K562 (cell line): ENCODE measurements around the gene SARS1. TPM values are rescaled to one million over a fixed set of nuclear protein-coding genes. Genes with fewer than 3 reads are reported as not detected.

Experiments used
- ATAC-seq: fragments of 200-7000 bp; cut with Tn5 transposase; 3 replicates; pipeline ENCODE4 v1.9.1; 2020; ENCODE audit warnings: moderate library complexity
- BruUV-seq: library from RNA; stranded (reverse); fragments of 400-500 nt; replicated peaks from 2 replicates; lab custom pipeline; 2021; lab: Mats Ljungman, UMichigan
- CTCF ChIA-PET: fragments of 300-600 bp; formaldehyde crosslinking; extraction: SDS; loops from one replicate; lab custom pipeline; 2021; ENCODE audit warnings: low intra/inter-chr PET ratio; lab: Yijun Ruan, JAX
- POLR2A ChIA-PET: fragments of 300-600, 350-650 bp; sonication (Branson Sonifier 250); formaldehyde crosslinking; extraction: SDS; loops from one replicate; lab custom pipeline; 2021; ENCODE audit warnings: antibody characterized with exemption, inconsistent platforms; lab: Yijun Ruan, JAX
- DNase-seq, 4 experiments: peaks; one replicate each; pipeline versions ENCODE4 v3.0.0 to v3.0.0-alpha.2; 2011 to 2018; ENCODE audit warnings: low spot score in 3 of 4, mixed read lengths in 3 of 4; ENCODE audit errors: extremely low read depth in 1 of 4
- FAIRE-seq: peaks from 2 replicates; lab custom pipeline; 2011; peaks lifted over from hg19 to GRCh38; lab: Jason Lieb, UNC
- H2AFZ ChIP-seq: 2 replicates; pipeline ENCODE4 v1.6.0; 2011; ENCODE audit warnings: low read depth, low read length, control low read depth, inconsistent platforms
- H3K27ac ChIP-seq: fragments of 200-600 bp; 3 replicates; pipeline ENCODE4 v1.8.0; 2011; ENCODE audit warnings: low read depth, mild to moderate bottlenecking, control low read depth, inconsistent platforms, low read length, moderate library complexity, mixed read lengths; ENCODE audit errors: extremely low read depth
- H3K27me3 ChIP-seq, 2 experiments: fragments of 300-600 bp in 1 of 2; 2 replicates in 1 of 2; 3 replicates in 1 of 2; pipeline versions ENCODE4 v1.6.0 to v1.8.0; 2011; ENCODE audit warnings: inconsistent platforms in 2 of 2, low read length in 2 of 2, mild to moderate bottlenecking in 1 of 2, mixed read lengths in 1 of 2, moderate library complexity in 1 of 2; ENCODE audit not compliant: control insufficient read depth in 2 of 2, insufficient read depth in 2 of 2
- H3K36me3 ChIP-seq: fragments of 300-600 bp; 3 replicates; pipeline ENCODE4 v1.8.0; 2011; ENCODE audit warnings: mild to moderate bottlenecking, low read length, inconsistent platforms; ENCODE audit not compliant: control insufficient read depth, insufficient read depth
- H3K4me1 ChIP-seq, 2 experiments: fragments of 200-600 bp in 1 of 2; replicated peaks in 1 of 2; 2 replicates in 1 of 2; 3 replicates in 1 of 2; pipeline versions ENCODE4 v1.5.1 to v1.8.0; 2011; ENCODE audit warnings: inconsistent platforms in 2 of 2, low read length in 2 of 2, mild to moderate bottlenecking in 1 of 2, mixed read lengths in 1 of 2, moderate library complexity in 1 of 2; ENCODE audit not compliant: control insufficient read depth in 2 of 2, insufficient read depth in 2 of 2
- H3K4me2 ChIP-seq: 2 replicates; pipeline ENCODE4 v1.6.1; 2011; ENCODE audit warnings: low read length, control low read depth, inconsistent platforms, mixed read lengths; ENCODE audit not compliant: insufficient read depth
- H3K4me3 ChIP-seq: fragments of 200-600 bp; sonication (generic), shearing (Covaris generic); 2 replicates; pipeline ENCODE4 v1.5.1; 2016; ENCODE audit warnings: control low read depth, inconsistent platforms
- H3K79me2 ChIP-seq: fragments of 200-600 bp; 3 replicates; pipeline ENCODE4 v1.8.0; 2011; ENCODE audit warnings: low read length, inconsistent platforms; ENCODE audit not compliant: control insufficient read depth, insufficient read depth
- H3K9ac ChIP-seq, 2 experiments: 2 replicates each; pipeline versions ENCODE4 v1.6.0 to v1.6.1; 2011; ENCODE audit warnings: low read depth in 2 of 2, low read length in 2 of 2, control low read depth in 1 of 2, inconsistent platforms in 1 of 2, mild to moderate bottlenecking in 1 of 2, mixed read lengths in 1 of 2; ENCODE audit not compliant: insufficient read depth in 1 of 2
- H3K9me1 ChIP-seq: one replicate; pipeline ENCODE4 v1.6.0; 2011; ENCODE audit warnings: inconsistent platforms, mild to moderate bottlenecking, low read length, moderate library complexity; ENCODE audit not compliant: control insufficient read depth, insufficient read depth
- H3K9me3 ChIP-seq: replicated peaks from 2 replicates; pipeline ENCODE4 v1.5.1; 2011; ENCODE audit warnings: low read depth, low read length, inconsistent platforms; ENCODE audit not compliant: control insufficient read depth, insufficient read depth
- H4K20me1 ChIP-seq: replicated peaks from 2 replicates; pipeline ENCODE4 v1.6.1; 2011; ENCODE audit warnings: low read length, inconsistent platforms, mixed read lengths; ENCODE audit not compliant: control insufficient read depth, insufficient read depth
- ARID2 ChIP-seq: fragments of 450-650 bp; IDR thresholded peaks from 2 replicates; pipeline ENCODE4 v1.6.1; 2017; ENCODE audit warnings: antibody characterized with exemption, mild to moderate bottlenecking
- ATF7 ChIP-seq: fragments of 450-650 bp; IDR thresholded peaks from 2 replicates; pipeline ENCODE4 v1.7.1; 2014; ENCODE audit warnings: mild to moderate bottlenecking, moderate library complexity
- BMI1 ChIP-seq: fragments of 150-350 bp; IDR thresholded peaks from 2 replicates; pipeline ENCODE4 v1.6.1; 2014; ENCODE audit warnings: low read length
- CAMTA2 ChIP-seq: fragments of 250-450 bp; sonication (Bioruptor Pico); conservative IDR thresholded peaks from 2 replicates; pipeline ENCODE4 v1.5.1; 2022
- CLOCK ChIP-seq: fragments of 250-450 bp; sonication (Bioruptor Pico); IDR thresholded peaks from 2 replicates; pipeline ENCODE4 v1.4.0; 2020; ENCODE audit warnings: mild to moderate bottlenecking, moderate library complexity, borderline replicate concordance
- HEY1 ChIP-seq: fragments of 250-450 bp; sonication (Bioruptor Pico); IDR thresholded peaks from 2 replicates; pipeline ENCODE4 v1.5.0; 2020; ENCODE audit warnings: mild to moderate bottlenecking, moderate library complexity, borderline replicate concordance
- JUND ChIP-seq, 2 experiments: IDR thresholded peaks; 2 replicates in 1 of 2; 3 replicates in 1 of 2; pipeline ENCODE4 v1.6.1; 2011; ENCODE audit warnings: borderline replicate concordance in 2 of 2, low read depth in 2 of 2, low read length in 2 of 2, improper control_type of control experiment in 1 of 2, missing biosample characterization in 1 of 2, missing genetic modification characterization in 1 of 2, missing genetic modification reagents in 1 of 2
- L3MBTL2 ChIP-seq: fragments of 450-650 bp; IDR thresholded peaks from 2 replicates; pipeline ENCODE4 v1.6.1; 2016; ENCODE audit warnings: mild to moderate bottlenecking, moderate library complexity
- MAX ChIP-seq: sonication (generic); formaldehyde crosslinking; IDR thresholded peaks from 2 replicates; pipeline ENCODE4 v1.9.0; 2022; ENCODE audit warnings: mild to moderate bottlenecking, missing genetic modification reagents
- NCOA2 ChIP-seq, 2 experiments: fragments of 450-650 bp; IDR thresholded peaks; 2 replicates each; pipeline ENCODE4 v1.6.1; 2018; ENCODE audit warnings: mild to moderate bottlenecking in 2 of 2, moderate library complexity in 1 of 2; ENCODE audit not compliant: partially characterized antibody in 2 of 2
- NELFE ChIP-seq: IDR thresholded peaks from 2 replicates; pipeline ENCODE4 v1.6.1; 2011; ENCODE audit warnings: mild to moderate bottlenecking; ENCODE audit not compliant: insufficient read depth, insufficient read length
- RBBP5 ChIP-seq: fragments of 200-600 bp; sonication (generic); IDR thresholded peaks from 2 replicates; pipeline ENCODE4 v1.6.1; 2012; ENCODE audit warnings: borderline replicate concordance, mild to moderate bottlenecking, low read length, control low read depth, inconsistent platforms; ENCODE audit not compliant: insufficient read depth, poor library complexity, severe bottlenecking
- TEAD4 ChIP-seq, 2 experiments: sonication (generic) in 1 of 2; formaldehyde crosslinking in 1 of 2; IDR thresholded peaks; 2 replicates each; pipeline versions ENCODE4 v1.6.1 to v1.8.0; 2012 to 2022; ENCODE audit warnings: borderline replicate concordance in 1 of 2, inconsistent platforms in 1 of 2, low read length in 1 of 2, mild to moderate bottlenecking in 1 of 2, missing genetic modification reagents in 1 of 2
- TFAP4 ChIP-seq: sonication (generic); formaldehyde crosslinking; IDR thresholded peaks from 2 replicates; pipeline ENCODE4 v1.8.0; 2022; ENCODE audit warnings: missing genetic modification reagents, mild to moderate bottlenecking, moderate library complexity, borderline replicate concordance
- TSC22D4 ChIP-seq: fragments of 450-650 bp; IDR thresholded peaks from 2 replicates; pipeline ENCODE4 v1.6.1; 2016; ENCODE audit warnings: missing genetic modification characterization, missing biosample characterization, control low read depth
- ZNF124 ChIP-seq: sonication (generic); formaldehyde crosslinking; IDR thresholded peaks from 2 replicates; pipeline ENCODE4 v1.8.1; 2022; ENCODE audit warnings: missing genetic modification reagents
- WGBS: fragments of 100-300 bp; shearing (Covaris generic); methylation state at CpG from one replicate; pipeline ENCODE4 v1.1.6; 2016; ENCODE audit warnings: low coverage, mixed read lengths; ENCODE audit not compliant: insufficient coverage; ENCODE audit errors: missing lambda C conversion rate; 5-methylcytosine and 5-hydroxymethylcytosine counted together
- in situ Hi-C: fragments of 300-500 bp; cut with MboI; formaldehyde crosslinking; loops from 4 replicates; pipeline ENCODE4 v1.15.0; 2018; ENCODE audit warnings: inconsistent platforms, mixed read lengths
- intact Hi-C: fragments of 100-400 bp; cut with micrococcal nuclease; formaldehyde crosslinking; loops from 2 replicates; pipeline ENCODE4 v1.14.2; 2022
- polyA plus RNA-seq, 8 experiments: library from polyadenylated mRNA; depleted of rRNA in 4 of 8; stranded (reverse) in 5 of 8; unstranded in 3 of 8; fragments of >200 nt; fragmentation: Nextera tagmentation in 2 of 8; fragmentation: Illumina TruSeq in 1 of 8; extraction: Ambion mirVana in 2 of 8; extraction: Trizol in 1 of 8; gene quantifications; 2 replicates each; pipeline versions ENCODE4 v1.2.1 to v1.2.3, GENCODE V29; 2011 to 2014; ENCODE audit warnings: inconsistent platforms in 1 of 8, missing spikeins in 1 of 8
- total RNA-seq, 7 experiments: library from RNA; depleted of rRNA in 6 of 7; stranded (reverse); fragments of >200 nt in 6 of 7; fragmentation: Illumina TruSeq in 2 of 7; extraction: Trizol in 2 of 7; gene quantifications; 2 replicates each; pipeline versions ENCODE4 v1.2.1 to v1.2.3, GENCODE V29; 2011 to 2021; ENCODE audit warnings: low replicate concordance in 1 of 7

SARS1 gene
- total and polyA plus RNA-seq, 9 of the 15 experiments (the other 6 are each of a cell fraction or from before 2014, with no cell fraction given): 221 to 623 (median 254) TPM

GRCh38 chr1:109257682-109258421 is 44.1 kb downstream of the SARS1 start:
- Histone ChIP-seq H2AFZ (no peak overlapping the region), H3K4me2 (no peak overlapping the region), H4K20me1 (no peaks in the 10 kb centered on the region), H3K9me3 (no peaks in the 10 kb centered on the region), H3K79me2 (peaks cover 27% of the 10 kb centered on the region), H3K4me1 (peaks cover 33 to 65% of the 10 kb centered on the region in 2 experiments), H3K27me3 (no peaks in the 10 kb centered on the region), H3K27ac (no peak overlapping the region; the same call in 2 of the 3 replicates), H3K9me1 (peaks cover 4% of the 10 kb centered on the region), H3K36me3 (peaks cover 24% of the 10 kb centered on the region; the same call in 2 of the 3 replicates), H3K4me3 (no peak overlapping the region), H3K9ac (peak overlapping the region in 1 of 2 experiments; percentile 53; a peak in 1 of 4 replicates)
- BruUV-seq: no TSS peak
- 77% methylated on average over 15 of the region's 15 CpGs for WGBS
- ChIA-PET POLR2A (interaction anchor here (0.6 to 1.3 kb wide), 5 partner anchors 17 to 290 kb away, joined by 3 to 4 read pairs (median 4); partner anchors contain the start of gene GNAI3), CTCF (no interaction called here)
- DNase-seq (peak in 2 of 4 experiments; percentile 53 to 59), FAIRE-seq (no peak), ATAC-seq (no peak)
- intact Hi-C loops: no loop called here
- in situ Hi-C loops: no loop called here
- no peak for TF ChIP-seq JUND (IDR thresholded peaks at IDR 0.05; ENCODE audit: borderline replicate concordance, low read depth, low read length)
- no peak for TF ChIP-seq JUND (tag; IDR thresholded peaks at IDR 0.05; ENCODE audit: borderline replicate concordance, low read depth, low read length)
- TF ChIP-seq ATF7: peak; percentile 42; the same call in 1 of the 2 replicates
- TF ChIP-seq CAMTA2 (CRISPR knock-in tag): no peak
- no peak for TF ChIP-seq ZNF124 (CRISPR knock-in tag)
- no peak for TF ChIP-seq CLOCK (CRISPR knock-in tag)
- no peak for TF ChIP-seq TSC22D4 (tag)
- no peak for TF ChIP-seq BMI1
- TF ChIP-seq ARID2: no peak
- TF ChIP-seq TEAD4 (IDR thresholded peaks at IDR 0.05; ENCODE audit: low read length): no peak
- TF ChIP-seq TEAD4 (CRISPR knock-in tag; IDR thresholded peaks at IDR 0.05; ENCODE audit: borderline replicate concordance): no peak
- TF ChIP-seq HEY1: no peak
- peak; percentile 15; the same call in 1 of the 2 replicates for TF ChIP-seq TFAP4 (CRISPR knock-in tag)
- no peak for TF ChIP-seq NELFE
- TF ChIP-seq NCOA2 (IDR thresholded peaks at IDR 0.05; ENCODE audit: partially characterized antibody in 2 of 2): no peak
- no peak for TF ChIP-seq L3MBTL2
- peak; percentile 7; the same call in 1 of the 2 replicates for TF ChIP-seq MAX (CRISPR knock-in tag)
- TF ChIP-seq RBBP5: no peak
